Measurements from ENCODE around the gene GCFC2. TPM values are rescaled to one million over a fixed set of nuclear protein-coding genes. Genes with fewer than 3 reads are reported as not detected.

GCFC2 gene
- total and polyA plus RNA-seq, 4 donors, result 10.4 to 28.2 (median 17.2) TPM

DNA sequence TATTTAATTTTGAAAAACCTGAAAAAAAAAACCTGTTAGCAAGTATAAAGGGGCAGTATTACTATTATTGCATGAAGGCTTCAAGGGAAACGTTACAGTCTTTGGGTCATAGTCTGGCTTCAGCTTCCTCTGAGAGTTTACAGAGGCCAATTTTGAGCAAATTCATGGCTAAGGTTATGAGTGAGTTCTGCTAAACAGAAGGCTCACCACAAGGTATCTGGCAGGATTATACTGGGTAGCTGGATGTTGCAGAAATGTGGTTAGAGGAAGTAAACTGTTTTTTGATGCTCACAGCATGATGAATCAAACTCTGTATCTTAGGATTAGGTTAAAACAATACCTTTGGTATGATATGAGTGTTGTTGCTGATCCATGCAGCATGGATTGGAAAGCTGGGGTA is 54.9 kb downstream of the GCFC2 start:
- Histone ChIP-seq H3K27ac (ENCODE audit: low read depth in 1 of 2, low read length in 2 of 2) (no peak overlapping the region), H3K27me3 (ENCODE audit: control insufficient read depth in 4 of 4, insufficient read depth in 4 of 4, low read length in 3 of 4) (no peaks in the 10 kb centered on the region), H3K36me3 (ENCODE audit: control insufficient read depth in 4 of 4, insufficient read depth in 3 of 4, low read depth in 1 of 4, low read length in 3 of 4) (peaks cover 6 to 61% (median 36%) of the 10 kb centered on the region in 4 donors), H3K9ac (ENCODE audit: low read depth in 1 of 2, low read length in 2 of 2) (no peak overlapping the region), H3K9me3 (ENCODE audit: control insufficient read depth in 4 of 4, low read length in 3 of 4) (no peaks in the 10 kb centered on the region), H3K4me1 (ENCODE audit: control insufficient read depth in 4 of 4, insufficient read depth in 4 of 4, low read length in 3 of 4) (no peaks in the 10 kb centered on the region), H3K4me3 (ENCODE audit: low read depth in 1 of 3, low read length in 3 of 3) (no peak overlapping the region)
- WGBS, result 89% methylated on average over 1 of the region's 1 CpG
- DNase-seq (ENCODE audit: low spot score), result no peak
- no peak for TF ChIP-seq HNF4A (conservative IDR thresholded peaks at IDR 0.05)
- no peak for TF ChIP-seq SP1 (IDR thresholded peaks at IDR 0.05)

DNA sequence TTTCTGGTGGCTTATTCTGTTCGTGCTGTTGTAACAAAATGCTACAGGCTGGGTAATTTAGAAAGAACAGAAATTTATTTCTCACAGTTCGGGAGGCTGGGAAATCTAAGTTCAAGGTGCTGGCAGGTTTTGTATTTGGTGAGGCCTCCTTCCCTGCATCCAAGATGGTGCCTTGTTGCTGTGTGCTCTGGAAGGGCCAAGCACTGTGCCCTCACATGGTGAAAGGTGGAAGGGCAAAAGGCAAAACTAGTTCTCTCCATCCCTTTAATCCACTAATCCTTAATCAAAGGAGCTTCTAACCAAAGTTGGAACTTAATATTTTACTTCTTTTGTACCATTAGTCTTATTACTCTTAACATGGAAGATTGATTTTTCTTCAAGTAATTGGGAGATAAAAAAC is 56.7 kb downstream of the GCFC2 start:
- H3K9ac ChIP-seq (ENCODE audit: low read depth in 1 of 2, low read length in 2 of 2), result no peak overlapping the region
- H3K27ac ChIP-seq (ENCODE audit: low read depth in 1 of 2, low read length in 2 of 2), result no peak overlapping the region
- H3K9me3 ChIP-seq (ENCODE audit: control insufficient read depth in 4 of 4, low read length in 3 of 4), result no peaks in the 10 kb centered on the region
- H3K36me3 ChIP-seq (ENCODE audit: control insufficient read depth in 4 of 4, insufficient read depth in 3 of 4, low read depth in 1 of 4, low read length in 3 of 4), result peaks cover 5 to 55% (median 34%) of the 10 kb centered on the region in 4 donors
- TF ChIP-seq YY1 (IDR thresholded peaks at IDR 0.05), result no peak
- no peak for TF ChIP-seq REST (IDR thresholded peaks at IDR 0.05)
- TF ChIP-seq NR2F2 (IDR thresholded peaks at IDR 0.05), result no peak
- no peak for TF ChIP-seq RXRA (IDR thresholded peaks at IDR 0.05)
- no peak for TF ChIP-seq MAX (IDR thresholded peaks at IDR 0.05)
- TF ChIP-seq HNF4A (conservative IDR thresholded peaks at IDR 0.05), result no peak
- no peak for TF ChIP-seq CTCF (IDR thresholded peaks at IDR 0.05; ENCODE audit: low read depth, low read length, missing input control)
- no peak for TF ChIP-seq JUND (IDR thresholded peaks at IDR 0.05)
- TF ChIP-seq SP1 (IDR thresholded peaks at IDR 0.05), result no peak
- no peak for TF ChIP-seq GABPA (IDR thresholded peaks at IDR 0.05 in 1 of 2, conservative IDR thresholded peaks at IDR 0.05 in 1 of 2)
- no peak for TF ChIP-seq FOXA2 (IDR thresholded peaks at IDR 0.05)
- no peak for TF ChIP-seq EGR1 (IDR thresholded peaks at IDR 0.05; ENCODE audit: low read depth in 2 of 2)
- no peak for TF ChIP-seq ATF3 (IDR thresholded peaks at IDR 0.05)
- TF ChIP-seq ZBTB33 (IDR thresholded peaks at IDR 0.05), result no peak
- TF ChIP-seq RAD21 (IDR thresholded peaks at IDR 0.05), result no peak
- TF ChIP-seq FOXA1 (IDR thresholded peaks at IDR 0.05), result no peak
- H3K4me3 ChIP-seq (ENCODE audit: low read depth in 1 of 3, low read length in 3 of 3), result no peak overlapping the region
- no peak for DNase-seq (ENCODE audit: low spot score)
- no peaks in the 10 kb centered on the region for H3K4me1 ChIP-seq (ENCODE audit: control insufficient read depth in 4 of 4, insufficient read depth in 4 of 4, low read length in 3 of 4)
- H3K27me3 ChIP-seq (ENCODE audit: control insufficient read depth in 4 of 4, insufficient read depth in 4 of 4, low read length in 3 of 4), result no peaks in the 10 kb centered on the region
- 98% methylated on average over 2 of the region's 2 CpGs for WGBS

All from liver (tissue), 9 donors.